H9 (cell line): Measurements from ENCODE around the gene NCAM2. TPM values are rescaled to one million over a fixed set of nuclear protein-coding genes. Genes with fewer than 3 reads are reported as not detected.

Experiments
- DNase-seq: peaks from one replicate; pipeline ENCODE4 v3.0.0-alpha.2; 2017
- H2AFZ ChIP-seq: one replicate; pipeline ENCODE4 v1.6.1; 2013; ENCODE audit warnings: mild to moderate bottlenecking, low read length, control low read depth, moderate library complexity
- H2AK5ac ChIP-seq: 2 replicates; pipeline ENCODE4 v1.6.1; 2013; ENCODE audit warnings: low read length, control low read depth, mixed read lengths; ENCODE audit not compliant: insufficient read length
- H2BK120ac ChIP-seq: one replicate; pipeline ENCODE4 v1.6.1; 2013; ENCODE audit warnings: low read depth, mild to moderate bottlenecking, low read length, control low read depth, inconsistent platforms; ENCODE audit not compliant: poor library complexity, severe bottlenecking
- H2BK12ac ChIP-seq: 2 replicates; pipeline ENCODE4 v1.6.1; 2013; ENCODE audit warnings: low read length, control low read depth, mixed read lengths, low read depth; ENCODE audit not compliant: insufficient read length
- H2BK15ac ChIP-seq: 2 replicates; pipeline ENCODE4 v1.6.1; 2013; ENCODE audit warnings: low read depth, low read length, control low read depth
- H2BK20ac ChIP-seq: one replicate; pipeline ENCODE4 v1.6.1; 2013; ENCODE audit warnings: low read depth, mild to moderate bottlenecking, low read length, control low read depth, inconsistent platforms; ENCODE audit not compliant: poor library complexity, severe bottlenecking
- H2BK5ac ChIP-seq: 2 replicates; pipeline ENCODE4 v1.6.1; 2013; ENCODE audit warnings: low read length, control low read depth, mixed read lengths; ENCODE audit not compliant: insufficient read length
- H3K14ac ChIP-seq: 2 replicates; pipeline ENCODE4 v1.6.1; 2013; ENCODE audit warnings: low read length, control low read depth; ENCODE audit not compliant: insufficient read depth
- H3K18ac ChIP-seq: 2 replicates; pipeline ENCODE4 v1.6.1; 2013; ENCODE audit warnings: low read depth, mild to moderate bottlenecking, mixed read lengths, low read length, control low read depth; ENCODE audit not compliant: insufficient read length
- H3K23ac ChIP-seq: 2 replicates; pipeline ENCODE4 v1.6.1; 2013; ENCODE audit warnings: low read length, control low read depth, mixed read lengths, low read depth; ENCODE audit not compliant: insufficient read length
- H3K23me2 ChIP-seq: 2 replicates; pipeline ENCODE4 v1.6.1; 2013; ENCODE audit warnings: low read depth, mild to moderate bottlenecking, mixed read lengths, low read length, control low read depth; ENCODE audit not compliant: insufficient read length, poor library complexity, severe bottlenecking
- H3K27ac ChIP-seq: 2 replicates; pipeline ENCODE4 v1.5.1; 2013; ENCODE audit warnings: low read length, control low read depth, mixed read lengths, low read depth; ENCODE audit not compliant: insufficient read length
- H3K27me3 ChIP-seq: 2 replicates; pipeline ENCODE4 v1.6.1; 2013; ENCODE audit warnings: low read length, control low read depth, inconsistent platforms; ENCODE audit not compliant: insufficient read depth
- H3K4ac ChIP-seq: 2 replicates; pipeline ENCODE4 v1.6.1; 2013; ENCODE audit warnings: low read depth, mild to moderate bottlenecking, control low read depth, inconsistent platforms, low read length, moderate library complexity
- H3K4me1 ChIP-seq: 2 replicates; pipeline ENCODE4 v1.6.1; 2013; ENCODE audit warnings: low read length, control low read depth, inconsistent platforms; ENCODE audit not compliant: insufficient read depth
- H3K4me2 ChIP-seq: 2 replicates; pipeline ENCODE4 v1.6.1; 2013; ENCODE audit warnings: low read length, control low read depth, mixed read lengths; ENCODE audit not compliant: insufficient read length, insufficient read depth
- H3K56ac ChIP-seq: 2 replicates; pipeline ENCODE4 v1.6.1; 2013; ENCODE audit warnings: low read depth, mild to moderate bottlenecking, mixed read lengths, low read length, control low read depth; ENCODE audit not compliant: insufficient read length
- H3K79me1 ChIP-seq: 2 replicates; pipeline ENCODE4 v1.6.1; 2013; ENCODE audit warnings: low read depth, mild to moderate bottlenecking, moderate library complexity, low read length, control low read depth, inconsistent platforms; ENCODE audit not compliant: insufficient read depth, poor library complexity, severe bottlenecking
- H3K79me2 ChIP-seq: 2 replicates; pipeline ENCODE4 v1.6.1; 2013; ENCODE audit warnings: low read length, control low read depth, inconsistent platforms; ENCODE audit not compliant: insufficient read depth
- H3K9ac ChIP-seq: 2 replicates; pipeline ENCODE4 v1.6.1; 2013; ENCODE audit warnings: low read length, control low read depth, mixed read lengths; ENCODE audit not compliant: insufficient read length; ENCODE audit errors: extremely low read depth
- H3K9me3 ChIP-seq: one replicate; pipeline ENCODE4 v1.6.1; 2013; ENCODE audit warnings: low read depth, low read length, inconsistent platforms; ENCODE audit not compliant: control insufficient read depth
- H3T11ph ChIP-seq: one replicate; pipeline ENCODE4 v1.6.1; 2013; ENCODE audit warnings: mild to moderate bottlenecking, low read length, control low read depth, inconsistent platforms
- H4K20me1 ChIP-seq: one replicate; pipeline ENCODE4 v1.6.1; 2013; ENCODE audit not compliant: control insufficient read depth, insufficient read length, insufficient read depth
- H4K5ac ChIP-seq: 2 replicates; pipeline ENCODE4 v1.6.1; 2013; ENCODE audit warnings: low read depth, mild to moderate bottlenecking, mixed read lengths, low read length, control low read depth; ENCODE audit not compliant: insufficient read length
- H4K8ac ChIP-seq: replicated peaks from 2 replicates; pipeline ENCODE4 v1.6.1; 2013; ENCODE audit warnings: low read length, control low read depth, mixed read lengths, low read depth; ENCODE audit not compliant: insufficient read length
- H4K91ac ChIP-seq: 2 replicates; pipeline ENCODE4 v1.6.1; 2013; ENCODE audit warnings: low read depth, mild to moderate bottlenecking, moderate library complexity, mixed read lengths, low read length, control low read depth; ENCODE audit not compliant: insufficient read length
- H3K27ac Mint-ChIP-seq, 3 experiments: 2 replicates in 2 of 3; 3 replicates in 1 of 3; pipeline ENCODE4 v1.8.0; 2020 to 2021; ENCODE audit warnings: mixed read lengths in 3 of 3, mild to moderate bottlenecking in 1 of 3, moderate library complexity in 1 of 3
- H3K27me3 Mint-ChIP-seq: 2 replicates; pipeline ENCODE4 v1.8.0; 2021; ENCODE audit warnings: low read depth, mild to moderate bottlenecking, moderate library complexity, mixed read lengths
- H3K36me3 Mint-ChIP-seq, 3 experiments: 2 replicates in 2 of 3; 3 replicates in 1 of 3; pipeline ENCODE4 v1.8.0; 2020 to 2021; ENCODE audit warnings: low read depth in 3 of 3, mixed read lengths in 3 of 3; ENCODE audit not compliant: insufficient read depth in 1 of 3
- H3K4me1 Mint-ChIP-seq, 2 experiments: 2 replicates each; pipeline ENCODE4 v1.8.0; 2020; ENCODE audit warnings: mixed read lengths in 2 of 2
- H3K4me3 Mint-ChIP-seq, 2 experiments: 2 replicates in 1 of 2; 3 replicates in 1 of 2; pipeline ENCODE4 v1.8.0; 2020 to 2021; ENCODE audit warnings: mild to moderate bottlenecking in 2 of 2, mixed read lengths in 2 of 2, moderate library complexity in 1 of 2
- H3K9me3 Mint-ChIP-seq, 2 experiments: 2 replicates in 1 of 2; 3 replicates in 1 of 2; pipeline ENCODE4 v1.8.0; 2020; ENCODE audit warnings: mild to moderate bottlenecking in 2 of 2, mixed read lengths in 2 of 2, moderate library complexity in 1 of 2
- WGBS: extraction: QIAGEN DNeasy Blood & Tissue Kit; methylation state at CpG from one replicate; pipeline ENCODE4 v1.1.7; 2013; ENCODE audit warnings: missing lambda C conversion rate, low lambda C conversion rate, mixed read lengths; ENCODE audit not compliant: insufficient read length; ENCODE audit errors: extremely low coverage; 5-methylcytosine and 5-hydroxymethylcytosine counted together
- total RNA-seq: library from RNA; stranded (reverse); gene quantifications from 2 replicates; pipeline ENCODE4 v1.2.1, GENCODE V29; 2021
- TF ChIP-seq, protein P1 (sequence below): fragments of 200-600 bp; sonication (generic); conservative IDR thresholded peaks from 3 replicates; pipeline ENCODE4 v1.8.0; 2021; ENCODE audit warnings: antibody characterized with exemption, mild to moderate bottlenecking

NCAM2 gene
- total RNA-seq, 1 experiment from 2014 or later: 2.2 TPM

- no peaks in the 10 kb centered on the region for H3K4me1 ChIP-seq
- H3K4ac ChIP-seq: no peak overlapping the region
- H4K8ac ChIP-seq: no peak overlapping the region
- DNase-seq: no peak
- TF ChIP-seq, protein P1, sequence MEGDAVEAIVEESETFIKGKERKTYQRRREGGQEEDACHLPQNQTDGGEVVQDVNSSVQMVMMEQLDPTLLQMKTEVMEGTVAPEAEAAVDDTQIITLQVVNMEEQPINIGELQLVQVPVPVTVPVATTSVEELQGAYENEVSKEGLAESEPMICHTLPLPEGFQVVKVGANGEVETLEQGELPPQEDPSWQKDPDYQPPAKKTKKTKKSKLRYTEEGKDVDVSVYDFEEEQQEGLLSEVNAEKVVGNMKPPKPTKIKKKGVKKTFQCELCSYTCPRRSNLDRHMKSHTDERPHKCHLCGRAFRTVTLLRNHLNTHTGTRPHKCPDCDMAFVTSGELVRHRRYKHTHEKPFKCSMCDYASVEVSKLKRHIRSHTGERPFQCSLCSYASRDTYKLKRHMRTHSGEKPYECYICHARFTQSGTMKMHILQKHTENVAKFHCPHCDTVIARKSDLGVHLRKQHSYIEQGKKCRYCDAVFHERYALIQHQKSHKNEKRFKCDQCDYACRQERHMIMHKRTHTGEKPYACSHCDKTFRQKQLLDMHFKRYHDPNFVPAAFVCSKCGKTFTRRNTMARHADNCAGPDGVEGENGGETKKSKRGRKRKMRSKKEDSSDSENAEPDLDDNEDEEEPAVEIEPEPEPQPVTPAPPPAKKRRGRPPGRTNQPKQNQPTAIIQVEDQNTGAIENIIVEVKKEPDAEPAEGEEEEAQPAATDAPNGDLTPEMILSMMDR: no peak
- H3K4me3 Mint-ChIP-seq: no peak overlapping the region
- peaks cover 2% of the 10 kb centered on the region; the same call in 1 of the 2 replicates for H3K27me3 Mint-ChIP-seq
- no peaks in the 10 kb centered on the region for H3K23me2 ChIP-seq
- no peak overlapping the region for H2BK12ac ChIP-seq
- no peak overlapping the region for H3K9ac ChIP-seq
- no peak overlapping the region for H3K56ac ChIP-seq
- no CpG with 5 or more reads among the region's 5 CpGs for WGBS
- no peak overlapping the region for H3K23ac ChIP-seq
- no peak overlapping the region for H2AK5ac ChIP-seq
- no peak overlapping the region for H3K27ac ChIP-seq
- no peaks in the 10 kb centered on the region for H3K9me3 ChIP-seq
- H3K14ac ChIP-seq: no peak overlapping the region
- no peaks in the 10 kb centered on the region for H4K20me1 ChIP-seq
- H4K91ac ChIP-seq: no peak overlapping the region
- no peaks in the 10 kb centered on the region for H3K27me3 ChIP-seq
- no peak overlapping the region for H3K27ac Mint-ChIP-seq
- no peak overlapping the region for H2BK5ac ChIP-seq
- H3K18ac ChIP-seq: no peak overlapping the region
- H3K4me2 ChIP-seq: no peak overlapping the region
- no peaks in the 10 kb centered on the region for H3K36me3 Mint-ChIP-seq
- H2BK120ac ChIP-seq: no peak overlapping the region
- H3K9me3 Mint-ChIP-seq: no peaks in the 10 kb centered on the region
- H2BK15ac ChIP-seq: no peak overlapping the region
- no peak overlapping the region for H2AFZ ChIP-seq
- no peaks in the 10 kb centered on the region for H3K79me2 ChIP-seq
- no peaks in the 10 kb centered on the region for H3K79me1 ChIP-seq
- no peak overlapping the region for H4K5ac ChIP-seq
- no peaks in the 10 kb centered on the region for H3K4me1 Mint-ChIP-seq
- no peak overlapping the region for H3T11ph ChIP-seq
- no peak overlapping the region for H2BK20ac ChIP-seq
These were observed 202.9 kb downstream of the NCAM2 start for GRCh38 chr21:21200939-21201615.
